Measurements from ENCODE around the gene CTXND1. TPM values are rescaled to one million over a fixed set of nuclear protein-coding genes. Genes with fewer than 3 reads are reported as not detected.
"Not testable (repeated sequence)": the region's sequence is repeated elsewhere in the genome, so short reads cannot be mapped to it uniquely, and the experiment has no call there.

Gene CTXND1
- total RNA-seq (2022) (not detected in 2 replicates), Bru-seq, nascent RNA (not detected), BruChase-seq, experiment 1, labeled RNA remaining after a 6-hour chase (not detected), BruChase-seq, experiment 2, labeled RNA remaining after a 2-hour chase (not detected)
- long read RNA-seq, result 0 reads

GRCh38 chr15:80252121-80252518 is at the start of gene CTXND1:
Gene CTXND1 (minus strand): TSS chr15:80252213. CDS start chr15:80201949, 50,264 bp downstream.
- Mint-ChIP-seq H3K4me3 (ENCODE audit: unreplicated experiment) (no peak within 1 kb of the TSS), H3K36me3 (ENCODE audit: insufficient read depth, unreplicated experiment) (no peaks in the 10 kb centered on the region), H3K9me3 (ENCODE audit: unreplicated experiment) (no peaks in the 10 kb centered on the region), H3K27ac (ENCODE audit: low read depth, unreplicated experiment) (no peak within 1 kb of the TSS), H3K4me1 (ENCODE audit: insufficient read depth, unreplicated experiment) (no peaks in the 10 kb centered on the region), H3K27me3 (ENCODE audit: insufficient read depth, unreplicated experiment) (peaks cover 55% of the 10 kb centered on the region)
- TF ChIP-seq CTCF (IDR thresholded peaks at IDR 0.05; ENCODE audit: unreplicated experiment), result no peak
- ChIA-PET POLR2A (no interaction called here), CTCF (no interaction called here)
- intact Hi-C loops (cut with micrococcal nuclease), result no loop called here
- no TSS peak for BruUV-seq (replicated peaks)
- DNase-seq (ENCODE audit: unreplicated experiment), result no peak

GRCh38 chr15:80301472-80301871 is 49.5 kb upstream of the CTXND1 start:
- no peak for TF ChIP-seq CTCF (IDR thresholded peaks at IDR 0.05; ENCODE audit: unreplicated experiment)
- no peak for DNase-seq (ENCODE audit: unreplicated experiment)
- ChIA-PET POLR2A (no interaction called here), CTCF (interaction anchor here (0.9 kb wide), 1 partner anchor 448 kb away, joined by 3 read pairs; no protein-coding TSS in a partner anchor)
- Mint-ChIP-seq H3K27me3 (ENCODE audit: insufficient read depth, unreplicated experiment) (peaks cover 23% of the 10 kb centered on the region), H3K9me3 (ENCODE audit: unreplicated experiment) (peaks cover 7% of the 10 kb centered on the region), H3K27ac (ENCODE audit: low read depth, unreplicated experiment) (no peak overlapping the region), H3K4me1 (ENCODE audit: insufficient read depth, unreplicated experiment) (no peaks in the 10 kb centered on the region), H3K4me3 (ENCODE audit: unreplicated experiment) (no peak overlapping the region), H3K36me3 (ENCODE audit: insufficient read depth, unreplicated experiment) (no peaks in the 10 kb centered on the region)
- intact Hi-C loops (cut with micrococcal nuclease), result no loop called here
- BruUV-seq (replicated peaks), result no TSS peak

- H3K27ac Mint-ChIP-seq (ENCODE audit: low read depth, unreplicated experiment); POLR2A ChIA-PET: not testable (repeated sequence)
- H3K27me3 Mint-ChIP-seq (ENCODE audit: insufficient read depth, unreplicated experiment), result peaks cover 23% of the 10 kb centered on the region
Measured at GRCh38 chr15:80295777-80296176, 43.8 kb upstream of the CTXND1 start.

GRCh38 chr15:80292079-80292478 is 40.1 kb upstream of the CTXND1 start:
- no peak overlapping the region for H3K27ac Mint-ChIP-seq (ENCODE audit: low read depth, unreplicated experiment)
- no peak for TF ChIP-seq CTCF (IDR thresholded peaks at IDR 0.05; ENCODE audit: unreplicated experiment)
- CTCF ChIA-PET, result no interaction called here
- H3K9me3 Mint-ChIP-seq (ENCODE audit: unreplicated experiment), result no peaks in the 10 kb centered on the region
- no TSS peak for BruUV-seq (replicated peaks)
- no peaks in the 10 kb centered on the region for H3K4me1 Mint-ChIP-seq (ENCODE audit: insufficient read depth, unreplicated experiment)
- intact Hi-C loops (cut with micrococcal nuclease), result no loop called here
- no peak overlapping the region for H3K4me3 Mint-ChIP-seq (ENCODE audit: unreplicated experiment)
- POLR2A ChIA-PET, result no interaction called here
- peaks cover 3% of the 10 kb centered on the region for H3K27me3 Mint-ChIP-seq (ENCODE audit: insufficient read depth, unreplicated experiment)
- DNase-seq (ENCODE audit: unreplicated experiment), result no peak
- no peaks in the 10 kb centered on the region for H3K36me3 Mint-ChIP-seq (ENCODE audit: insufficient read depth, unreplicated experiment)

More at GRCh38 chr15:80295777-80296176, 43.8 kb upstream of the CTXND1 start:
- H3K36me3 Mint-ChIP-seq (ENCODE audit: insufficient read depth, unreplicated experiment); H3K9me3 Mint-ChIP-seq (ENCODE audit: unreplicated experiment); DNase-seq (ENCODE audit: unreplicated experiment); intact Hi-C loops (cut with micrococcal nuclease); CTCF ChIA-PET; H3K4me1 Mint-ChIP-seq (ENCODE audit: insufficient read depth, unreplicated experiment); H3K4me3 Mint-ChIP-seq (ENCODE audit: unreplicated experiment); BruUV-seq (replicated peaks): not testable (repeated sequence)

GRCh38 chr15:80290891-80291290 is 38.9 kb upstream of the CTXND1 start:
- H3K9me3 Mint-ChIP-seq (ENCODE audit: unreplicated experiment); H3K27me3 Mint-ChIP-seq (ENCODE audit: insufficient read depth, unreplicated experiment); intact Hi-C loops (cut with micrococcal nuclease); H3K27ac Mint-ChIP-seq (ENCODE audit: low read depth, unreplicated experiment); DNase-seq (ENCODE audit: unreplicated experiment); BruUV-seq (replicated peaks); H3K4me3 Mint-ChIP-seq (ENCODE audit: unreplicated experiment); H3K36me3 Mint-ChIP-seq (ENCODE audit: insufficient read depth, unreplicated experiment); H3K4me1 Mint-ChIP-seq (ENCODE audit: insufficient read depth, unreplicated experiment); POLR2A ChIA-PET: not testable (repeated sequence)
- CTCF ChIA-PET, result interaction anchor here (0.6 kb wide), 1 partner anchor 910 kb away, joined by 3 read pairs; no protein-coding TSS in a partner anchor
